Activated CD8-positive, alpha-beta memory T cell treated with anti-CD3 and anti-CD28 coated beads, Interleukin-2, amount 50 U/mL, for 24 hours (primary cell): ENCODE data around the gene NLRP4.
"Not testable (repeated sequence)": the region's sequence is repeated elsewhere in the genome, so short reads cannot be mapped to it uniquely, and the experiment has no call there.

ENCODE experiments used
- DNase-seq: peaks from one replicate; pipeline ENCODE4 v3.0.0-alpha.2; 2020; ENCODE audit errors: extremely low read depth

Gene NLRP4

GRCh38 chr19:55898911-55899310 lies 62.6 kb downstream of the NLRP4 start:
- no peak for DNase-seq

- DNase-seq, result no peak
These were observed 65.2 kb downstream of the NLRP4 start for GRCh38 chr19:55901369-55902079.

GRCh38 chr19:55902080-55902751 lies 65.9 kb downstream of the NLRP4 start:
- no peak for DNase-seq

GRCh38 chr19:55907286-55907685 lies 70.9 kb downstream of the NLRP4 start:
- DNase-seq, result no peak

GRCh38 chr19:55907746-55908145 lies 71.4 kb downstream of the NLRP4 start:
- no peak for DNase-seq

GRCh38 chr19:55909801-55910200 lies 73.5 kb downstream of the NLRP4 start:
- no peak for DNase-seq

GRCh38 chr19:55912916-55913315 lies 76.6 kb downstream of the NLRP4 start:
- DNase-seq, result no peak

- DNase-seq, result no peak
These were observed 77.4 kb downstream of the NLRP4 start for GRCh38 chr19:55913643-55914268.

- DNase-seq, result no peak
These were observed 87.2 kb downstream of the NLRP4 start for GRCh38 chr19:55923556-55923955.

GRCh38 chr19:55927991-55928390 lies 91.7 kb downstream of the NLRP4 start:
- no peak for DNase-seq

GRCh38 chr19:55929258-55929657 lies 92.9 kb downstream of the NLRP4 start:
- DNase-seq, result not testable (repeated sequence)

- DNase-seq, result no peak
These were observed 94.7 kb downstream of the NLRP4 start for GRCh38 chr19:55930996-55931515.
